ENCODE data around the gene NRG3.
"Not testable (repeated sequence)": the region's sequence is repeated elsewhere in the genome, so short reads cannot be mapped to it uniquely, and the experiment has no call there.

NRG3 gene

GRCh38 chr10:82574081-82574480 is 699.1 kb downstream of the NRG3 start:
- DNase-seq (ENCODE audit: low read depth): no peak

- no peak for DNase-seq (ENCODE audit: low read depth)
Observed at GRCh38 chr10:82575318-82575717, 700.3 kb downstream of the NRG3 start.

GRCh38 chr10:82576093-82576492 is 701.1 kb downstream of the NRG3 start:
- no peak for DNase-seq (ENCODE audit: low read depth)

- DNase-seq (ENCODE audit: low read depth): no peak
Observed at GRCh38 chr10:82581940-82582339, 706.9 kb downstream of the NRG3 start.

- DNase-seq (ENCODE audit: low read depth): no peak
Observed at GRCh38 chr10:82591421-82591820, 716.4 kb downstream of the NRG3 start.

GRCh38 chr10:82597840-82598239 is 722.8 kb downstream of the NRG3 start:
- DNase-seq (ENCODE audit: low read depth): no peak

GRCh38 chr10:82609845-82610244 is 734.9 kb downstream of the NRG3 start:
- no peak for DNase-seq (ENCODE audit: low read depth)

- no peak for DNase-seq (ENCODE audit: low read depth)
Observed at GRCh38 chr10:82618007-82618406, 743.0 kb downstream of the NRG3 start.

GRCh38 chr10:82621680-82622079 is 746.7 kb downstream of the NRG3 start:
- no peak for DNase-seq (ENCODE audit: low read depth)

- no peak for DNase-seq (ENCODE audit: low read depth)
Observed at GRCh38 chr10:82622479-82622878, 747.5 kb downstream of the NRG3 start.

GRCh38 chr10:82625512-82626189 is 750.7 kb downstream of the NRG3 start:
- DNase-seq (ENCODE audit: low read depth): no peak

GRCh38 chr10:82628373-82628772 is 753.4 kb downstream of the NRG3 start:
- DNase-seq (ENCODE audit: low read depth): no peak

GRCh38 chr10:82643076-82643475 is 768.1 kb downstream of the NRG3 start:
- no peak for DNase-seq (ENCODE audit: low read depth)

- no peak for DNase-seq (ENCODE audit: low read depth)
Observed at GRCh38 chr10:82643601-82644000, 768.6 kb downstream of the NRG3 start.

GRCh38 chr10:82645221-82645620 is 770.2 kb downstream of the NRG3 start:
- DNase-seq (ENCODE audit: low read depth): no peak

- DNase-seq (ENCODE audit: low read depth): no peak
Observed at GRCh38 chr10:82653244-82654155, 778.5 kb downstream of the NRG3 start.

- no peak for DNase-seq (ENCODE audit: low read depth)
Observed at GRCh38 chr10:82660205-82660604, 785.2 kb downstream of the NRG3 start.

- DNase-seq (ENCODE audit: low read depth): no peak
Observed at GRCh38 chr10:82660986-82661385, 786.0 kb downstream of the NRG3 start.

- DNase-seq (ENCODE audit: low read depth): no peak
Observed at GRCh38 chr10:82661701-82662100, 786.7 kb downstream of the NRG3 start.

- DNase-seq (ENCODE audit: low read depth): no peak
Observed at GRCh38 chr10:82668221-82668895, 793.4 kb downstream of the NRG3 start.

- no peak for DNase-seq (ENCODE audit: low read depth)
Observed at GRCh38 chr10:82674036-82674435, 799.0 kb downstream of the NRG3 start.

GRCh38 chr10:82677932-82678331 is 802.9 kb downstream of the NRG3 start:
- DNase-seq (ENCODE audit: low read depth): not testable (repeated sequence)

- DNase-seq (ENCODE audit: low read depth): not testable (repeated sequence)
Observed at GRCh38 chr10:82678451-82678850, 803.5 kb downstream of the NRG3 start.
